Keratinocyte (primary cell): ENCODE data around the gene ABTB1. TPM values are rescaled to one million over a fixed set of nuclear protein-coding genes. Genes with fewer than 3 reads are reported as not detected.
"Not testable (repeated sequence)": the region's sequence is repeated elsewhere in the genome, so short reads cannot be mapped to it uniquely, and the experiment has no call there.

Experiments
- DNase-seq: peaks from one replicate; pipeline ENCODE4 v3.0.0-alpha.2; 2011; ENCODE audit warnings: low read depth, missing footprints, low spot score
- FAIRE-seq: peaks from 2 replicates; lab custom pipeline; 2011; peaks lifted over from hg19 to GRCh38; lab: Jason Lieb, UNC
- H2AFZ ChIP-seq: 2 replicates; pipeline ENCODE4 v1.6.0; 2012; ENCODE audit warnings: low read length, control low read depth, inconsistent platforms; ENCODE audit not compliant: control insufficient read depth
- H3K27ac ChIP-seq: 2 replicates; pipeline ENCODE4 v1.5.1; 2011; ENCODE audit warnings: low read length; ENCODE audit not compliant: control insufficient read depth, insufficient read depth
- H3K27me3 ChIP-seq: 3 replicates; pipeline ENCODE4 v1.6.0; 2011; ENCODE audit warnings: low read length; ENCODE audit not compliant: control insufficient read depth, insufficient read depth; ENCODE audit errors: extremely low read depth
- H3K36me3 ChIP-seq, 2 experiments: 2 replicates in 1 of 2; 3 replicates in 1 of 2; pipeline ENCODE4 v1.5.1; 2011; ENCODE audit warnings: low read length in 2 of 2, mild to moderate bottlenecking in 1 of 2; ENCODE audit not compliant: control insufficient read depth in 2 of 2, insufficient read depth in 2 of 2; ENCODE audit errors: extremely low read depth in 1 of 2
- H3K4me1 ChIP-seq: 3 replicates; pipeline ENCODE4 v1.5.1; 2011; ENCODE audit warnings: low read length; ENCODE audit not compliant: control insufficient read depth, insufficient read depth; ENCODE audit errors: extremely low read depth
- H3K4me2 ChIP-seq: 3 replicates; pipeline ENCODE4 v1.6.0; 2011; ENCODE audit warnings: low read depth, low read length; ENCODE audit not compliant: control insufficient read depth, insufficient read depth; ENCODE audit errors: extremely low read depth
- H3K4me3 ChIP-seq, 3 experiments: fragments of 200-600 bp in 1 of 3; sonication (generic) in 1 of 3; 2 replicates in 2 of 3; 3 replicates in 1 of 3; pipeline ENCODE4 v1.5.1; 2011 to 2016; ENCODE audit warnings: low read length in 3 of 3, mild to moderate bottlenecking in 3 of 3, control low read depth in 2 of 3, inconsistent platforms in 1 of 3, low read depth in 1 of 3, mixed read lengths in 1 of 3, mixed run types in 1 of 3, moderate library complexity in 1 of 3; ENCODE audit not compliant: control insufficient read depth in 2 of 3, insufficient read depth in 2 of 3; ENCODE audit errors: extremely low read depth in 1 of 3
- H3K79me2 ChIP-seq: 2 replicates; pipeline ENCODE4 v1.6.0; 2012; ENCODE audit warnings: low read length; ENCODE audit not compliant: control insufficient read depth, insufficient read depth
- H3K9ac ChIP-seq: 3 replicates; pipeline ENCODE4 v1.6.0; 2011; ENCODE audit warnings: low read length; ENCODE audit not compliant: control insufficient read depth, insufficient read depth; ENCODE audit errors: extremely low read depth
- H3K9me1 ChIP-seq: 3 replicates; pipeline ENCODE4 v1.6.0; 2011; ENCODE audit warnings: low read length; ENCODE audit not compliant: control insufficient read depth, insufficient read depth; ENCODE audit errors: extremely low read depth
- H3K9me3 ChIP-seq: 2 replicates; pipeline ENCODE4 v1.5.1; 2012; ENCODE audit warnings: low read depth, low read length; ENCODE audit not compliant: control insufficient read depth
- H4K20me1 ChIP-seq: 3 replicates; pipeline ENCODE4 v1.6.0; 2011; ENCODE audit warnings: low read length; ENCODE audit not compliant: control insufficient read depth, insufficient read depth; ENCODE audit errors: extremely low read depth
- CTCF ChIP-seq, 3 experiments: IDR thresholded peaks in 1 of 3; conservative IDR thresholded peaks in 1 of 3; optimal IDR thresholded peaks in 1 of 3; 2 replicates in 2 of 3; 3 replicates in 1 of 3; pipeline versions ENCODE3 to v1.5.1; 2011; ENCODE audit warnings: low read length in 3 of 3, mild to moderate bottlenecking in 3 of 3, moderate library complexity in 2 of 3, control low read depth in 1 of 3, inconsistent platforms in 1 of 3; ENCODE audit not compliant: insufficient read depth in 2 of 3; ENCODE audit errors: extremely low read depth in 1 of 3
- EZH2 ChIP-seq: IDR thresholded peaks from one replicate; pipeline ENCODE4 v1.6.1; 2012; ENCODE audit warnings: inconsistent platforms, mild to moderate bottlenecking, low read length, moderate library complexity
- dilution Hi-C: fragments of 300-500 bp; cut with MboI; formaldehyde crosslinking; loops from one replicate; pipeline ENCODE4 v1.7.0; 2020; ENCODE audit warnings: low sequenced_read_pairs; ENCODE audit not compliant: extremely low pct_ligation_motif_present
- polyA plus RNA-seq, 5 experiments: library from polyadenylated mRNA; depleted of rRNA in 3 of 5; stranded (reverse) in 3 of 5; stranded (forward) in 1 of 5; unstranded in 1 of 5; fragments of >200 nt; gene quantifications; 1 replicate in 1 of 5; 2 replicates in 3 of 5; 3 replicates in 1 of 5; pipeline versions ENCODE4 v1.2.1 to v1.2.3, GENCODE V29; 2011 to 2012; ENCODE audit warnings: missing spikeins in 2 of 5, low read depth in 1 of 5, low replicate concordance in 1 of 5

The ABTB1 gene
- polyA plus RNA-seq, 1 donor (not counting 4 experiments of a cell fraction or from before 2014, with no cell fraction given), result 11.6 TPM

- no peak overlapping the region for H3K9ac ChIP-seq
- no peak overlapping the region for H2AFZ ChIP-seq
- no peak for FAIRE-seq
- TF ChIP-seq EZH2 (no peak), CTCF (optimal IDR thresholded peaks at IDR 0.05 in 1 of 3, IDR thresholded peaks at IDR 0.05 in 1 of 3, conservative IDR thresholded peaks at IDR 0.05 in 1 of 3; ENCODE audit: extremely low read depth in 1 of 3, insufficient read depth in 2 of 3, low read length in 3 of 3) (no peak)
- no peaks in the 10 kb centered on the region for H3K9me1 ChIP-seq
- no peak for DNase-seq
- H3K4me1 ChIP-seq, result peaks cover 6% of the 10 kb centered on the region
- no peaks in the 10 kb centered on the region for H3K79me2 ChIP-seq
- no peak overlapping the region for H3K4me2 ChIP-seq
- H3K36me3 ChIP-seq, result peaks cover 0 to 5% of the 10 kb centered on the region in 2 experiments
- H3K27me3 ChIP-seq, result no peaks in the 10 kb centered on the region
- H3K27ac ChIP-seq, result no peak overlapping the region
- no peaks in the 10 kb centered on the region for H4K20me1 ChIP-seq
- no peaks in the 10 kb centered on the region for H3K9me3 ChIP-seq
- H3K4me3 ChIP-seq, result no peak overlapping the region
- dilution Hi-C loops, result no loop called here
Measured at GRCh38 chr3:127702151-127702578, 29.4 kb downstream of the ABTB1 start.

- H2AFZ ChIP-seq, H4K20me1 ChIP-seq, H3K4me3 ChIP-seq, H3K9me1 ChIP-seq, DNase-seq, dilution Hi-C loops, H3K27ac ChIP-seq, H3K9ac ChIP-seq, H3K36me3 ChIP-seq, H3K4me2 ChIP-seq, H3K9me3 ChIP-seq, FAIRE-seq, H3K27me3 ChIP-seq, H3K4me1 ChIP-seq, H3K79me2 ChIP-seq: not testable (repeated sequence)
Measured at GRCh38 chr3:127704840-127705239, 32.1 kb downstream of the ABTB1 start.

- no peak for FAIRE-seq
- Histone ChIP-seq H3K27me3 (no peaks in the 10 kb centered on the region), H3K4me3 (no peak overlapping the region), H3K4me1 (peaks cover 13% of the 10 kb centered on the region), H3K9ac (no peak overlapping the region), H3K27ac (no peak overlapping the region), H3K9me1 (no peaks in the 10 kb centered on the region), H3K9me3 (no peaks in the 10 kb centered on the region), H3K36me3 (peaks cover 6 to 8% of the 10 kb centered on the region in 2 experiments), H3K79me2 (no peaks in the 10 kb centered on the region), H4K20me1 (no peaks in the 10 kb centered on the region), H3K4me2 (no peak overlapping the region), H2AFZ (no peak overlapping the region)
- dilution Hi-C loops, result no loop called here
- TF ChIP-seq CTCF (optimal IDR thresholded peaks at IDR 0.05 in 1 of 3, IDR thresholded peaks at IDR 0.05 in 1 of 3, conservative IDR thresholded peaks at IDR 0.05 in 1 of 3; ENCODE audit: extremely low read depth in 1 of 3, insufficient read depth in 2 of 3, low read length in 3 of 3), result no peak
- TF ChIP-seq EZH2, result no peak
- DNase-seq, result no peak
Measured at GRCh38 chr3:127706312-127706711, 33.6 kb downstream of the ABTB1 start.
